NCI-H2227 treated with DMSO at 0.1 percent for 48 hours (cell line): ENCODE measurements around the gene PHETA1.

ENCODE experiments used
- DNase-seq: peaks from one replicate; lab custom pipeline; 2025; lab: John Stamatoyannopoulos, UW

PHETA1 gene

DNA sequence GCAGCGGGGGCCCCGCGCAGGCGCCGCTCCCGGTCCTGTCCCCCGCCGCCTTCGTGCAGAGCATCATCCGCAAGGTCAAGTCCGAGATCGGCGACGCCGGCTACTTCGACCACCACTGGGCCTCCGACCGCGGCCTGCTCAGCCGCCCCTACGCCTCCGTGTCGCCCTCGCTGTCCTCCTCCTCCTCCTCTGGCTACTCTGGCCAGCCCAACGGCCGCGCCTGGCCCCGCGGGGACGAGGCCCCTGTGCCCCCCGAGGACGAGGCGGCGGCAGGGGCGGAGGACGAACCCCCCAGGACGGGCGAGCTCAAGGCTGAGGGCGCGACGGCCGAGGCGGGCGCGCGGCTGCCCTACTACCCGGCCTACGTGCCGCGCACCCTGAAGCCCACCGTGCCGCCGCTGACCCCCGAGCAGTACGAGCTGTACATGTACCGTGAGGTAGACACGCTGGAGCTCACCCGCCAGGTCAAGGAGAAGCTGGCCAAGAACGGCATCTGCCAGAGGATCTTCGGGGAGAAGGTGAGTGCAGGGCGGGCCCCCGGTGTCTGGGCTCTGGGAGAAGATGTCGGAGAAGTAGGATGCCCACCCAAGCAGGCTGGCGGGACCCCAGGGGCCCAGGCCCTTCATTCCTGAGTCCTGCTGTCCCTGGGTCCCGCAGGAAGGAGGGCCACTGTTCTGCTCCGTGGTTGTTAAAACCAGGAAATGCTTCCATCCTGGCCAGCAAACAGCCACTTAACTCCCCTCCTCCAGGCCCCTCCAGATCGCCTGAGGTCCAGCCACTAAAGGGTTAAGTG lies 48.4 kb downstream of the PHETA1 start:
- no peak for DNase-seq

DNA sequence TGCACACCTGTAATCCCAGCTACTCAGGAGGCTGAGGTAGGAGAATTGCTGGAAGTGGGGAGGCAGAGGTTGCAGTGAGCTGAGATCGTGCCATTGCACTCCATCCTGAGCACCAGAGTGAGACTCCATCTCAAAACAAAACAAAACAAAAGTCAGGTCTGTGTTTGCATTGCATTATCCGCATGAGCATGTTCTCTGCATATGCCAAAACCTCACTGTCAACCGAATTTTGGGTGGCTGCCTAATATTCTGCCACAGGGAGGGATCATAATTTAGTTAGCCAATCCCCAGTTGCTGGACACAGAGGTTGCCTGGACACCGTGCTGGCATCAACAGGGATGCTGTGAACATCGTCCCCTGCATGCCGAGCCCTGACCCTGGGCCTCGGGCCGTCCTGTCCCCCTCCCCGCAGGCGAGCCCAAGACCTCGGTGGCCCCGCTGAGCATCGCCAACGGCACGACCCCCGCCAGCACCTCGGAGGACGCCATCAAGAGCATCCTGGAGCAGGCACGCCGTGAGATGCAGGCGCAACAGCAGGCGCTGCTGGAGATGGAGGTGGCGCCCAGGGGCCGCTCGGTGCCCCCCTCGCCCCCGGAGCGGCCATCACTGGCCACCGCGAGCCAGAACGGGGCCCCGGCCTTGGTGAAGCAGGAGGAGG lies 49.2 kb downstream of the PHETA1 start:
- DNase-seq = no peak

GRCh38 chr12:111318450-111318849 lies 50.4 kb downstream of the PHETA1 start:
- DNase-seq = no peak

DNA sequence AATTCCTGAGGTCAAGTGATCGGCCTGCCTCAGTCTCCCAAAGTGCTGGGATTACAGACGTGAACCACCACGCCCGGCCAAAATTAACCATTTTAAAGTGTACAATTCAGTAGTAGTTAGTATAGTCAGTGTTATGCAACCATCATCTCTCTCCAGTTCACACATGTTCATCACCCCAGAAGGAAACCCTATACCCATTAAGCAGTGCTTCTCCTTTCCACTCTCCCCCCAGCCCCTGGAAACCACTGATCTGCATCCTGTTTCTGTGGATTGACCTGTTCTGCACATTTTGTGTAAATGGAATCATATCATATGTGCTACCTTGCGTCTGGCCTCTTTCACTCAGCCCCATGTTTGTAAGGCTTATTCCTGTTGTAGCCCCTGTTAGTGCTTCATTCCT lies 52.2 kb downstream of the PHETA1 start:
- DNase-seq = no peak

- DNase-seq = no peak
Observed at GRCh38 chr12:111314953-111315539, 53.8 kb downstream of the PHETA1 start.

GRCh38 chr12:111313833-111314259 lies 55.0 kb downstream of the PHETA1 start:
- DNase-seq = peak; percentile 86

GRCh38 chr12:111312708-111313107 lies 56.2 kb downstream of the PHETA1 start:
- DNase-seq = no peak

DNA sequence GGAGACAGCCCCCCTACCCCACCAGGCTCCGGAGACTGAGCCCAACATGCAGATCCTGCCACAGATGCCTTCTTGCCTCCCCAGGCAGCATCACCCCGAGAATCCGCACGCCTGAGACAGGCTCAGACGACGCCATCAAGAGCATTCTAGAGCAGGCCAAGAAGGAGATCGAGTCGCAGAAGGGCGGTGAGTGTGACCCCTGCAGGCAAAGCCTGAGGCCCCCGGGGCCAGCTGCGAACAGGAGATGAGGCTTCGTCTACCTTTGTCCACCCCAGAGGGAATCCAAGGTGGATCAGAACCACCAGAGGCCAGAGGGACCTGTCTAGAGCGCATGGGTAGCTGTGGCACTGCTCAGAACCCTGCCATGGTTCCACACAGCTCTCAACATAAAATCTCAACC lies 56.9 kb downstream of the PHETA1 start:
- no peak for DNase-seq

DNA sequence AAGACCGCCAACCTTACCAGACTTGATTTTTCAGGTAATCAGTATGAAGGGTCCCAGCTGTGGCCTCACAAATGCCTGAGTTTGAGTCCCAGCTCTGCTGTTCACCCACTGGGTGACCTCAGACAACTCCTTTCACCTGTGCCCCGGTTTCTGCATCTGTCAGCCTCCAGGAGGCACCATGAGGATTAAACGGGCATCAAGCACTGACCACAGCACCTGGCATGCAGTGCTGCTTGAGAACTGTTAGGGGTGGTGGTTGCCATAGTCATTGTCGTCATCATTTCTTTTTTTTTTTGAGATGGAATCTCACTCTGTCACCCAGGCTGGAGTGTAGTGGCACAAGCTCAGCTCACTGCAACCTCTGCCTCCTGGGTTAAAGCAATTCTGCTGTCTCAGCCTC lies 57.9 kb downstream of the PHETA1 start:
- DNase-seq = no peak
